ENCODE measurements around the gene GNA14. TPM values are rescaled to one million over a fixed set of nuclear protein-coding genes. Genes with fewer than 3 reads are reported as not detected.
"Not testable (repeated sequence)": the region's sequence is repeated elsewhere in the genome, so short reads cannot be mapped to it uniquely, and the experiment has no call there.

The GNA14 gene
- total RNA-seq, 2 experiments from 2014 or later = not detected

GRCh38 chr9:77449240-77450084 is 198.7 kb downstream of the GNA14 start:
- ATAC-seq (ENCODE audit: low read depth) (no peak), DNase-seq (no peak)
- Mint-ChIP-seq H3K27me3 (peaks cover 3% of the 10 kb centered on the region), H3K4me3 (no peak overlapping the region), H3K27ac (no peak overlapping the region), H3K36me3 (no peaks in the 10 kb centered on the region), H3K9me3 (no peaks in the 10 kb centered on the region), H3K4me1 (peaks cover 6% of the 10 kb centered on the region)
- POLR2A ChIA-PET = no interaction called here

DNA sequence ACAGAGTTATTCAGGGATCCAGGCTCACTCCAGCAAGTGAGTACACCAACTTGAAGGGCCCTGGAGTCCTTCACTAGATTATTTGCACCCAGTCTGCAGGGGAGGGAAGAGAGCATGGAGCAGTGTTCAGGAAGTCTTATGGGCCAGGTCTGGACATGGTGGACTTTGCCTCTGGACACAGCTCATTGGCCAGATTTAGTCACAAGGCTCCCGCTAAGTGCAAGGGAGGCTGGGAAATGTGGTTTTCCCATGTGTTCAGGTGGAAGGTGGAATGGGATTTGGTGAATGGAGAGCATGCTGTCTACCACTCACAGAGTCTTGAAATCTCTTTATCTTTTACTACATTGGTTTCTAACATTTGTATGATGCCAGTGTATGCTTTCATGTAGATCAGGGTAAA is 200.5 kb downstream of the GNA14 start:
- ATAC-seq (ENCODE audit: low read depth) (no peak), DNase-seq (no peak)
- Mint-ChIP-seq H3K4me3 (no peak overlapping the region), H3K4me1 (no peaks in the 10 kb centered on the region), H3K27me3 (peaks cover 3% of the 10 kb centered on the region), H3K9me3 (no peaks in the 10 kb centered on the region), H3K27ac (no peak overlapping the region), H3K36me3 (no peaks in the 10 kb centered on the region)
- POLR2A ChIA-PET = interaction anchor here (1.0 kb wide), 1 partner anchor 10 kb away, joined by 3 read pairs; no protein-coding TSS in a partner anchor

DNA sequence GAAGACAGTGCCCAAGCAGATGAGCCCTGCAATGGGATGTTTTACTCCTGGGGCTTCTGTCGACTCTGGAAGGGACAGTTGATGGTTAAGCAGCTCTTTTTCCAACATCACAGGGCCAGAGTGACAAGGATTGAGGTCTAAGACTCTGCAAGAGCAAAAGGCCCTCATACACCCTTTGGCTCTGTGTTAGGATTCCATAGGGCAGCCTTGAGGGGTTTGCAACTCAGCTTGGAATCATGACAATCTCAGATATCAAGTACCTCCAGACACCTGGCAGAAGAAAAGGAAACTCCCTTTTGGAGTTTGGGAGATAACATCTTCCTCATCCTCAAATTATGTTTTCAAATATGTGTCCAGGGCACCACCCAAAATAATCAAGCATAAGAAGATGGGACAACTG is 205.7 kb downstream of the GNA14 start:
- Mint-ChIP-seq H3K9me3 (no peaks in the 10 kb centered on the region), H3K4me1 (no peaks in the 10 kb centered on the region), H3K27me3 (peaks cover 4% of the 10 kb centered on the region), H3K27ac (no peak overlapping the region), H3K36me3 (no peaks in the 10 kb centered on the region), H3K4me3 (no peak overlapping the region)
- no peak for DNase-seq
- ATAC-seq (ENCODE audit: low read depth) = no peak
- POLR2A ChIA-PET = no interaction called here

DNA sequence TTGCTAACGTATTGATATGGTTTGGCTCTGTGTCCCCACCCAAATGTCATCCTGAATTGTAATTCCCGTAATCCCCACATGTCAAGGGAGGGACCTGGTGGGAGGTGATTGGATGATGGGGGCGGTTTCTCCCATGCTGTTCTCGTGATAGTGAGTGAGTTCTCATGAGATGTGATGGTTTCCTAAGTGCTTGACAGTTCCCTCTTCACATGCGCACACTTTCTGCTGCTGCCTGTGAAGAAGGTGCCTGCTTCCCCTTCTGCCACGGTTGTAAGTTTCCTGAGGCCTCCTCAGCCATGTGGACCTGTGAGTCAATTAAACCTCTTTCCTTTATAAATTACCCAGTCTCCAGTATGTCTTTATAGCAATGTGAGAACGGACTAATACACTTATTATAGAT is 207.0 kb downstream of the GNA14 start:
- H3K9me3 Mint-ChIP-seq; H3K36me3 Mint-ChIP-seq; H3K4me3 Mint-ChIP-seq; H3K4me1 Mint-ChIP-seq; H3K27ac Mint-ChIP-seq; POLR2A ChIA-PET; H3K27me3 Mint-ChIP-seq; DNase-seq; ATAC-seq (ENCODE audit: low read depth): not testable (repeated sequence)

- H3K4me1 Mint-ChIP-seq = no peaks in the 10 kb centered on the region
- peaks cover 2% of the 10 kb centered on the region for H3K27me3 Mint-ChIP-seq
- H3K4me3 Mint-ChIP-seq = no peak overlapping the region
- ATAC-seq (ENCODE audit: low read depth) = no peak
- H3K27ac Mint-ChIP-seq = no peak overlapping the region
- H3K36me3 Mint-ChIP-seq = no peaks in the 10 kb centered on the region
- POLR2A ChIA-PET = no interaction called here
- no peaks in the 10 kb centered on the region for H3K9me3 Mint-ChIP-seq
- DNase-seq = no peak
Observed at GRCh38 chr9:77440057-77440456, 208.1 kb downstream of the GNA14 start.

- ATAC-seq (ENCODE audit: low read depth) (no peak), DNase-seq (no peak)
- H3K4me3 Mint-ChIP-seq = no peak overlapping the region
- no peaks in the 10 kb centered on the region for H3K9me3 Mint-ChIP-seq
- H3K4me1 Mint-ChIP-seq = peaks cover 3% of the 10 kb centered on the region
- H3K27me3 Mint-ChIP-seq = peaks cover 2% of the 10 kb centered on the region
- POLR2A ChIA-PET = no interaction called here
- H3K36me3 Mint-ChIP-seq = no peaks in the 10 kb centered on the region
- H3K27ac Mint-ChIP-seq = no peak overlapping the region
Observed at GRCh38 chr9:77438653-77439052, 209.5 kb downstream of the GNA14 start.

- DNase-seq = no peak
- Mint-ChIP-seq H3K4me3 (no peak overlapping the region), H3K9me3 (no peaks in the 10 kb centered on the region), H3K27me3 (peaks cover 2% of the 10 kb centered on the region), H3K27ac (no peak overlapping the region), H3K4me1 (peaks cover 3% of the 10 kb centered on the region), H3K36me3 (no peaks in the 10 kb centered on the region)
- ATAC-seq (ENCODE audit: low read depth) = no peak
- POLR2A ChIA-PET = no interaction called here
Observed at GRCh38 chr9:77435688-77436087, 212.4 kb downstream of the GNA14 start.

GRCh38 chr9:77435277-77435676 is 212.8 kb downstream of the GNA14 start:
- Mint-ChIP-seq H3K27ac (no peak overlapping the region), H3K9me3 (no peaks in the 10 kb centered on the region), H3K4me1 (peaks cover 3% of the 10 kb centered on the region), H3K27me3 (peaks cover 3% of the 10 kb centered on the region), H3K4me3 (no peak overlapping the region), H3K36me3 (no peaks in the 10 kb centered on the region)
- POLR2A ChIA-PET = no interaction called here
- ATAC-seq (ENCODE audit: low read depth) = no peak
- no peak for DNase-seq

GRCh38 chr9:77433675-77434445 is 214.3 kb downstream of the GNA14 start:
- ATAC-seq (ENCODE audit: low read depth) (peak; percentile 94), DNase-seq (peak; percentile 52)
- no peaks in the 10 kb centered on the region for H3K9me3 Mint-ChIP-seq
- POLR2A ChIA-PET = no interaction called here
- peaks cover 3% of the 10 kb centered on the region for H3K4me1 Mint-ChIP-seq
- no peak overlapping the region for H3K4me3 Mint-ChIP-seq
- H3K36me3 Mint-ChIP-seq = no peaks in the 10 kb centered on the region
- H3K27ac Mint-ChIP-seq = no peak overlapping the region
- peaks cover 3% of the 10 kb centered on the region for H3K27me3 Mint-ChIP-seq

GRCh38 chr9:77432053-77432452 is 216.1 kb downstream of the GNA14 start:
- Mint-ChIP-seq H3K4me1 (peaks cover 3% of the 10 kb centered on the region), H3K27ac (no peak overlapping the region), H3K36me3 (no peaks in the 10 kb centered on the region), H3K9me3 (no peaks in the 10 kb centered on the region), H3K27me3 (peaks cover 3% of the 10 kb centered on the region), H3K4me3 (no peak overlapping the region)
- POLR2A ChIA-PET = no interaction called here
- no peak for DNase-seq
- no peak for ATAC-seq (ENCODE audit: low read depth)

DNA sequence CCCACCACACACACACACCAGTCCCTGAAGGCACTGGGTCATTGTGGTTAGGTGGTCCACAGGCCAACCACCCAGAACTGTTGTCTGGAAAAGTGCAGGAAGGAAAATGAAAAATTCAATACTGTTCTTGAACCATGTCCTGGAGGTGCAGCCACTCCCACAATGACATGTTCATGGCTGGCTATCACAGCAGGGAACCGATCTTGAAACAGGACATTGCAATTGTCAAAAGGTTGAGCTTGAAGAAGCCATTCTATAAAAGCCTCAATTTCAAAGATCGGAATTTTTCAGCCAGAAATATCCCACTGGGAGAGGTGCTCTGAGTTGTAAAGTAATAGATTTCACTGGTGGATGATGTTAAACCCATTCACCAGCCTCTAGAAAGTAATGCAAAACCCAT is 218.2 kb downstream of the GNA14 start:
- peaks cover 6% of the 10 kb centered on the region for H3K27me3 Mint-ChIP-seq
- no peak for ATAC-seq (ENCODE audit: low read depth)
- no peaks in the 10 kb centered on the region for H3K36me3 Mint-ChIP-seq
- no peaks in the 10 kb centered on the region for H3K9me3 Mint-ChIP-seq
- H3K27ac Mint-ChIP-seq = no peak overlapping the region
- DNase-seq = no peak
- H3K4me3 Mint-ChIP-seq = no peak overlapping the region
- peaks cover 3% of the 10 kb centered on the region for H3K4me1 Mint-ChIP-seq
- POLR2A ChIA-PET = no interaction called here

DNA sequence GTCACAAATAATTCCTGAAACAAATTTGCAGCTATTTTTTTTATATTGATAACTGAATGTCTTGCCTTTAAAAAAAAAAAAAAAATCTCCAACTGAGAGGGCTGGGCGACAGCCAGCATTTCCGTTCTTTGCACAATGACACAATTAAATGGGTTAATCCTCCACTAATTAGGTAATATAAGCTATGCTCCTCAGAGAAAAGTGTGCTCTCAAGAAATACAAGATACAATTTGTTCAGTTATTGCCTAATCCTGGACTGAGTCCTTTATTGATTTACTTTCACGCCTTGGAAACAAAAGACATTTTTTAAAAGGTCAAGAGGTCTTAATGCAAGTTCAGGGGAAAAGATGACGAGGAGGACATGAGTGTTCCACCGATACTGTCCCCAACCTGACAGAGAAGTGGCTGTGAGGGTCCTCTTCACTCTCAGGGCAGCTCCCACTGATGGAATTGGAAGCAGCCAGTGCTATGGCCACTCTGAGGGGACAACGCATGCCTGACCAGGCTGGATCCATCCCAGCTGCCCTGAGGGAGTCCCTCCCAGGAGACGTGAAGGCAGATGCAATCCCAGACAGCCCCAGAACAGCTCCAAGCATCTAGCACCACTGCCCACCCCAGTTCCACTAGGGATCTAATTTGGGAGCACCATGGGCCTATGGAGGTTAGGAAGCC is 220.7 kb downstream of the GNA14 start:
- H3K4me1 Mint-ChIP-seq = no peaks in the 10 kb centered on the region
- DNase-seq (no peak), ATAC-seq (ENCODE audit: low read depth) (no peak)
- H3K36me3 Mint-ChIP-seq = no peaks in the 10 kb centered on the region
- H3K4me3 Mint-ChIP-seq = no peak overlapping the region
- no peak overlapping the region for H3K27ac Mint-ChIP-seq
- H3K9me3 Mint-ChIP-seq = no peaks in the 10 kb centered on the region
- POLR2A ChIA-PET = interaction anchor here (0.7 kb wide), 1 partner anchor 99 kb away, joined by 4 read pairs; no protein-coding TSS in a partner anchor
- H3K27me3 Mint-ChIP-seq = peaks cover 6% of the 10 kb centered on the region

GRCh38 chr9:77426712-77427111 is 221.4 kb downstream of the GNA14 start:
- POLR2A ChIA-PET = interaction anchor here (0.7 kb wide), 1 partner anchor 98 kb away, joined by 4 read pairs; no protein-coding TSS in a partner anchor
- H3K27ac Mint-ChIP-seq = no peak overlapping the region
- H3K9me3 Mint-ChIP-seq = no peaks in the 10 kb centered on the region
- peaks cover 6% of the 10 kb centered on the region for H3K27me3 Mint-ChIP-seq
- ATAC-seq (ENCODE audit: low read depth) = no peak
- no peaks in the 10 kb centered on the region for H3K4me1 Mint-ChIP-seq
- no peak for DNase-seq
- H3K4me3 Mint-ChIP-seq = no peak overlapping the region
- H3K36me3 Mint-ChIP-seq = no peaks in the 10 kb centered on the region
